Hindlimb muscle (tissue), 1 donor: ENCODE results near the gene NVL. TPM values are rescaled to one million over a fixed set of nuclear protein-coding genes. Genes with fewer than 3 reads are reported as not detected.
"Not testable (repeated sequence)": the region's sequence is repeated elsewhere in the genome, so short reads cannot be mapped to it uniquely, and the experiment has no call there.

Experiments used
- DNase-seq: peaks from one replicate; pipeline ENCODE4 v3.0.0-alpha.2; 2013
- polyA plus RNA-seq: library from polyadenylated mRNA; unstranded; fragments of 120-200 nt; gene quantifications from one replicate; pipeline ENCODE4 v1.2.1, GENCODE V29; 2013; ENCODE audit not compliant: insufficient read length

The NVL gene
- polyA plus RNA-seq, 1 donor = 24.5 TPM

GRCh38 chr1:224333939-224334786 lies 4.2 kb upstream of the NVL start:
- DNase-seq = no peak

GRCh38 chr1:224333309-224333926 lies 3.4 kb upstream of the NVL start:
- DNase-seq = peak; percentile 47

- no peak for DNase-seq
These were observed 1.9 kb upstream of the NVL start for GRCh38 chr1:224331824-224332223.

- DNase-seq = no peak
These were observed 1.4 kb upstream of the NVL start for GRCh38 chr1:224331326-224331725.

- DNase-seq = no peak
These were observed 509 bp downstream of the NVL start for GRCh38 chr1:224329484-224329841.

- no peak for DNase-seq
These were observed 1.3 kb downstream of the NVL start for GRCh38 chr1:224328644-224329043.

GRCh38 chr1:224325959-224326358 lies 4.0 kb downstream of the NVL start:
- no peak for DNase-seq

GRCh38 chr1:224321706-224322105 lies 8.3 kb downstream of the NVL start:
- no peak for DNase-seq

GRCh38 chr1:224317383-224318045 lies 12.5 kb downstream of the NVL start:
- no peak for DNase-seq

- no peak for DNase-seq
These were observed 17.9 kb downstream of the NVL start for GRCh38 chr1:224312025-224312424.

GRCh38 chr1:224311503-224311902 lies 18.5 kb downstream of the NVL start:
- DNase-seq = not testable (repeated sequence)

- no peak for DNase-seq
These were observed 21.9 kb downstream of the NVL start for GRCh38 chr1:224308064-224308463.

GRCh38 chr1:224304767-224305166 lies 25.2 kb downstream of the NVL start:
- no peak for DNase-seq

- no peak for DNase-seq
These were observed 27.0 kb downstream of the NVL start for GRCh38 chr1:224302947-224303346.

- DNase-seq = no peak
These were observed 28.6 kb downstream of the NVL start for GRCh38 chr1:224301391-224301790.

- DNase-seq = no peak
These were observed 29.6 kb downstream of the NVL start for GRCh38 chr1:224300346-224300745.

- no peak for DNase-seq
These were observed 31.3 kb downstream of the NVL start for GRCh38 chr1:224298346-224299330.

GRCh38 chr1:224294775-224295174 lies 35.2 kb downstream of the NVL start:
- no peak for DNase-seq

- no peak for DNase-seq
These were observed 37.6 kb downstream of the NVL start for GRCh38 chr1:224292419-224292818.

GRCh38 chr1:224289396-224289795 lies 40.6 kb downstream of the NVL start:
- DNase-seq = no peak

- DNase-seq = no peak
These were observed 42.3 kb downstream of the NVL start for GRCh38 chr1:224287714-224288113.

- no peak for DNase-seq
These were observed 47.8 kb downstream of the NVL start for GRCh38 chr1:224282140-224282539.
